ENCODE measurements around the gene POMT1.

Gene POMT1

GRCh38 chr9:131530920-131531832 lies 28.5 kb downstream of the POMT1 start, which contains the start of gene UCK1:
TSS of gene UCK1 (minus strand) at chr9:131531263. CDS start at chr9:131531174, 89 bp downstream.
- ChIA-PET POLR2A (ENCODE audit: low non-redundant PET) (no interaction called here), CTCF (interaction anchor here (0.7 to 0.9 kb wide), 3 partner anchors 23 to 778 kb away, joined by 3 to 4 read pairs (median 3); no protein-coding TSS in a partner anchor)
- H3K27ac ChIP-seq, result peak within 1 kb of the TSS; percentile 70
- no peak for TF ChIP-seq CTCF (conservative IDR thresholded peaks at IDR 0.05; ENCODE audit: low read depth)
- peak; percentile 100 for DNase-seq (ENCODE audit: low spot score)

GRCh38 chr9:131534721-131535237 lies 32.1 kb downstream of the POMT1 start:
- POLR2A ChIA-PET (ENCODE audit: low non-redundant PET), result no interaction called here
- DNase-seq (ENCODE audit: low spot score), result no peak
- H3K27ac ChIP-seq, result no peak overlapping the region
- no peak for TF ChIP-seq CTCF (conservative IDR thresholded peaks at IDR 0.05; ENCODE audit: low read depth)
- CTCF ChIA-PET, result interaction anchor here (0.6 to 0.7 kb wide), 2 partner anchors 9 to 57 kb away, joined by 3 to 5 read pairs; no protein-coding TSS in a partner anchor

GRCh38 chr9:131537946-131538345 lies 35.2 kb downstream of the POMT1 start:
- ChIA-PET CTCF (no interaction called here), POLR2A (ENCODE audit: low non-redundant PET) (no interaction called here)
- no peak for TF ChIP-seq CTCF (conservative IDR thresholded peaks at IDR 0.05; ENCODE audit: low read depth)

GRCh38 chr9:131539223-131539923 lies 36.7 kb downstream of the POMT1 start:
- POLR2A ChIA-PET (ENCODE audit: low non-redundant PET), result interaction anchor here (0.6 kb wide), 1 partner anchor 1300 kb away, joined by 6 read pairs; no protein-coding TSS in a partner anchor
- CTCF ChIA-PET, result interaction anchor here (0.7 kb wide), 1 partner anchor 96 kb away, joined by 3 read pairs; no protein-coding TSS in a partner anchor

More at GRCh38 chr9:131537946-131538345, 35.2 kb downstream of the POMT1 start:
- DNase-seq (ENCODE audit: low spot score), result no peak
- H3K27ac ChIP-seq, result no peak overlapping the region

GRCh38 chr9:131543141-131543540 lies 40.4 kb downstream of the POMT1 start:
- no peak overlapping the region for H3K27ac ChIP-seq
- ChIA-PET CTCF (no interaction called here), POLR2A (ENCODE audit: low non-redundant PET) (no interaction called here)
- DNase-seq (ENCODE audit: low spot score), result no peak
- no peak for TF ChIP-seq CTCF (conservative IDR thresholded peaks at IDR 0.05; ENCODE audit: low read depth)

More at GRCh38 chr9:131539223-131539923, 36.7 kb downstream of the POMT1 start:
- H3K27ac ChIP-seq, result no peak overlapping the region
- TF ChIP-seq CTCF (conservative IDR thresholded peaks at IDR 0.05; ENCODE audit: low read depth), result no peak
- no peak for DNase-seq (ENCODE audit: low spot score)
